OCI-M2 (cell line): Measurements from ENCODE around the gene MPST.

Experiments used
- DNase-seq: peaks from one replicate; lab custom pipeline; 2025; ENCODE audit not compliant: unreplicated experiment; lab: John Stamatoyannopoulos, UW

The MPST gene

DNA sequence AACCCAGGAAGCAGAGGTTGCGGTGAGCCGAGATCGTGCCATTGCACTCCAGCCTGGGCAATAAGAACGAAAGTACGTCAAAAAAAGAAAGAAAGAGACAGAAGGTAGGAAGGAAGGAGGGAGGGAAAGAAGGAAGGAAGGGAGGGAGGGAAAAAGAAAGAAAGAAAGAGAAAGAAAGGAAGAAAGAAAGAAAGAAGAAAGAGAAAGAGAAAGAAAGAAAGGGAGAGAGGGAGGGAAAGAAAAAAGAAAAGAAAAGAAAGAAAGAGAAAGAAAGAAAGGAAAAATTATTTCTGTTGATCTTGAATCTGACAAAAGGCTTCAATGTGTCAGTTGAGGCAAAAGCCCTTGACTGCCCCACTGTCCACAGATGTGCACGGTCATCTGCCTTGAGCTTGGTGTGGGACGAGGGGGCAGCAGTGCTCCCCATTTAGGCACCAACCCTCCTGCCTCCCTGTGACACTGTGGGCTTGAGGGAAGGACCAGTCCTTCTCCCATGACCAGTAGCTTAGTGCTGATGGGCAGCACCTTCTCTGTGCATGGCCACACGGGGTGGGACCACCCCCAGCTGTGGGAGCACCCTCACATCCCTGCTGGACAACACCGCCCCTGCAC is 56.4 kb downstream of the MPST start:
- no peak for DNase-seq

DNA sequence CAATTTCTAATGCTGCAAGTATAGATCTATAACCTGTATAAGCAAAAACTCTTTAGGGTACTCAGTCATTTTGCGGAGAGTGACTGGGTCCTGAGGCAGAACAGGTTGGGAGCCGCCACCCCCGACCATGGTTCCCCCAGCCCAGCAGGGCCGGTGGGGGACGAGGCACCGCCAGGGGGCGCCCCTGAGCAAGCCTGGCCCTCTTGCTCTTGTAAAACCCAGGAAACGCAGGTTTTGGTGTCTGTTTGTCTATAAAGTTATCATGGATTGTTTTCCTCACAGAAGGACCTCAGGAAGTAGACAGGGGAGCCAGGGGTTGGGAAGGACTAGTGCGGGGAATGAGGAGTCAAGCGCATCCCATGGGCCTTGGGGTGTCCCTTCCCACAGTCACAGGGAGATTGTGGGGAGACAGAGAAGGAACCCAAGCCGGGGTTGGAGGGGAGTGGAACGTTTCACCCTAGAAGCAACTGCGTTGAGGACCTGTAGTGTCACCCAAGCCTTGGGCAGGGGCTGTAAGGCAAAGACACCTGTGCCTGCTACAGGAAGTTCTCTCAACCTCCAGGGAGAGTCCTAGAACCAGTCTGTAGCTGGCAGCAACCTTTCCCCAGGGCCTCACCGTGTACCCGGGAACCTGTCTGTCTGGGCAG is 58.4 kb downstream of the MPST start:
- no peak for DNase-seq

- no peak for DNase-seq
Measured at GRCh38 chr22:37079158-37079557, 59.6 kb downstream of the MPST start.
